Measurements from ENCODE around the gene ZBTB45. TPM values are rescaled to one million over a fixed set of nuclear protein-coding genes. Genes with fewer than 3 reads are reported as not detected.

Gene ZBTB45
- total and polyA plus RNA-seq, 2 donors (not counting 3 experiments of a cell fraction or from before 2014, with no cell fraction given), result 17.8 to 21.8 TPM

DNA sequence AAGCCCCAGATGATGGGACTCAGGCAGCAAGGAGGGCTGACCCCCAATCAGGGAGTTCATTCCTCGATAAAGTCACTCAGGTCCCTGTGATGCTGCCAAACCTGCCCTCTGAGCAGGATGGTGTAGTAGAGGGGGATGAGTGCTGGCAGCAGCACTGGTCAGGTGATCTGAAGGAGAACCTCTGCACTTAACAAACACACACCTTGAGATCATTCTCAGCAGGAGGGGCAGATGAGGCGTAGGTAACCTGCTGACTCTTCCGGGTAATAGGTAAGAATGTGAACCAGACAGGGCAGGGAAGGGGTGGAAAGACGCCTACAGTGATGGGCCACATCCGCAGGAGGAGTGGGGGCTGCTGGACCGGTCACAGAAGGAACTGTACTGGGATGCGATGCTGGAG is 40.3 kb downstream of the ZBTB45 start:
- no peaks in the 10 kb centered on the region for H4K20me1 ChIP-seq (replicated peaks; ENCODE audit: control insufficient read depth, extremely low read depth, insufficient read depth, low read length)
- intact Hi-C loops (cut with micrococcal nuclease) (no loop called here), dilution Hi-C loops (cut with MboI; ENCODE audit: extremely low pct_ligation_motif_present, low sequenced_read_pairs) (no loop called here)
- no peak overlapping the region for H3K27ac ChIP-seq (ENCODE audit: insufficient read depth, low read depth, low read length)
- H3K27me3 ChIP-seq (ENCODE audit: control insufficient read depth in 2 of 2, insufficient read depth in 2 of 2, low read length in 2 of 2), result no peaks in the 10 kb centered on the region
- H3K9me1 ChIP-seq (replicated peaks; ENCODE audit: control insufficient read depth, extremely low read depth, insufficient read depth, low read length), result no peaks in the 10 kb centered on the region
- ChIA-PET CTCF (no interaction called here), POLR2A (no interaction called here)
- no peak overlapping the region for H3K9ac ChIP-seq (replicated peaks; ENCODE audit: extremely low read depth, insufficient read depth, low read length)
- FAIRE-seq (no peak), DNase-seq (ENCODE audit: low read depth, low spot score) (no peak)
- H3K4me1 ChIP-seq (ENCODE audit: control insufficient read depth, extremely low read depth, insufficient read depth, low read length), result peaks cover 9% of the 10 kb centered on the region
- TF ChIP-seq, protein P1, sequence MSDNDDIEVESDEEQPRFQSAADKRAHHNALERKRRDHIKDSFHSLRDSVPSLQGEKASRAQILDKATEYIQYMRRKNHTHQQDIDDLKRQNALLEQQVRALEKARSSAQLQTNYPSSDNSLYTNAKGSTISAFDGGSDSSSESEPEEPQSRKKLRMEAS (IDR thresholded peaks at IDR 0.05; ENCODE audit: insufficient read depth, insufficient read length), result no peak
- TF ChIP-seq JUN (IDR thresholded peaks at IDR 0.05; ENCODE audit: borderline replicate concordance, insufficient read depth, insufficient read length, low read depth), result no peak
- TF ChIP-seq FOS (IDR thresholded peaks at IDR 0.05; ENCODE audit: borderline replicate concordance, insufficient read depth, low read length), result no peak
- TF ChIP-seq, protein P2, sequence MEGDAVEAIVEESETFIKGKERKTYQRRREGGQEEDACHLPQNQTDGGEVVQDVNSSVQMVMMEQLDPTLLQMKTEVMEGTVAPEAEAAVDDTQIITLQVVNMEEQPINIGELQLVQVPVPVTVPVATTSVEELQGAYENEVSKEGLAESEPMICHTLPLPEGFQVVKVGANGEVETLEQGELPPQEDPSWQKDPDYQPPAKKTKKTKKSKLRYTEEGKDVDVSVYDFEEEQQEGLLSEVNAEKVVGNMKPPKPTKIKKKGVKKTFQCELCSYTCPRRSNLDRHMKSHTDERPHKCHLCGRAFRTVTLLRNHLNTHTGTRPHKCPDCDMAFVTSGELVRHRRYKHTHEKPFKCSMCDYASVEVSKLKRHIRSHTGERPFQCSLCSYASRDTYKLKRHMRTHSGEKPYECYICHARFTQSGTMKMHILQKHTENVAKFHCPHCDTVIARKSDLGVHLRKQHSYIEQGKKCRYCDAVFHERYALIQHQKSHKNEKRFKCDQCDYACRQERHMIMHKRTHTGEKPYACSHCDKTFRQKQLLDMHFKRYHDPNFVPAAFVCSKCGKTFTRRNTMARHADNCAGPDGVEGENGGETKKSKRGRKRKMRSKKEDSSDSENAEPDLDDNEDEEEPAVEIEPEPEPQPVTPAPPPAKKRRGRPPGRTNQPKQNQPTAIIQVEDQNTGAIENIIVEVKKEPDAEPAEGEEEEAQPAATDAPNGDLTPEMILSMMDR (IDR thresholded peaks at IDR 0.05; ENCODE audit: extremely low read depth in 1 of 2, insufficient read depth in 1 of 2, low read depth in 1 of 2, low read length in 2 of 2), result no peak
- no peak overlapping the region for H3K4me2 ChIP-seq (ENCODE audit: insufficient read depth, low read length)
- no peak overlapping the region for H3K4me3 ChIP-seq (replicated peaks in 1 of 3; ENCODE audit: insufficient read depth in 1 of 3, low read depth in 1 of 3, low read length in 3 of 3)
- H3K79me2 ChIP-seq (ENCODE audit: control insufficient read depth, insufficient read depth, low read length), result no peaks in the 10 kb centered on the region
- no TSS peak for BruUV-seq (replicated peaks)
- no peaks in the 10 kb centered on the region for H3K36me3 ChIP-seq (ENCODE audit: control insufficient read depth in 2 of 2, extremely low read depth in 1 of 2, insufficient read depth in 2 of 2, low read length in 2 of 2)
- no peak overlapping the region for H2AFZ ChIP-seq (ENCODE audit: low read depth, low read length)
- no peaks in the 10 kb centered on the region for H3K9me3 ChIP-seq (replicated peaks; ENCODE audit: control insufficient read depth, insufficient read depth, low read length)

- Histone ChIP-seq H3K9me1 (replicated peaks; ENCODE audit: control insufficient read depth, extremely low read depth, insufficient read depth, low read length) (no peaks in the 10 kb centered on the region), H3K9me3 (replicated peaks; ENCODE audit: control insufficient read depth, insufficient read depth, low read length) (no peaks in the 10 kb centered on the region), H4K20me1 (replicated peaks; ENCODE audit: control insufficient read depth, extremely low read depth, insufficient read depth, low read length) (no peaks in the 10 kb centered on the region), H2AFZ (ENCODE audit: low read depth, low read length) (no peak overlapping the region), H3K79me2 (ENCODE audit: control insufficient read depth, insufficient read depth, low read length) (no peaks in the 10 kb centered on the region), H3K4me2 (ENCODE audit: insufficient read depth, low read length) (no peak overlapping the region), H3K27ac (ENCODE audit: insufficient read depth, low read depth, low read length) (no peak overlapping the region), H3K4me3 (replicated peaks in 1 of 3; ENCODE audit: insufficient read depth in 1 of 3, low read depth in 1 of 3, low read length in 3 of 3) (no peak overlapping the region), H3K4me1 (ENCODE audit: control insufficient read depth, extremely low read depth, insufficient read depth, low read length) (peaks cover 9% of the 10 kb centered on the region), H3K9ac (replicated peaks; ENCODE audit: extremely low read depth, insufficient read depth, low read length) (no peak overlapping the region), H3K36me3 (ENCODE audit: control insufficient read depth in 2 of 2, extremely low read depth in 1 of 2, insufficient read depth in 2 of 2, low read length in 2 of 2) (peaks cover 0 to 1% of the 10 kb centered on the region in 2 experiments), H3K27me3 (ENCODE audit: control insufficient read depth in 2 of 2, insufficient read depth in 2 of 2, low read length in 2 of 2) (no peaks in the 10 kb centered on the region)
- no peak for TF ChIP-seq JUN (IDR thresholded peaks at IDR 0.05; ENCODE audit: borderline replicate concordance, insufficient read depth, insufficient read length, low read depth)
- no peak for TF ChIP-seq POLR2AphosphoS5 (IDR thresholded peaks at IDR 0.05; ENCODE audit: insufficient read depth, low read depth, low read length)
- dilution Hi-C loops (cut with MboI; ENCODE audit: extremely low pct_ligation_motif_present, low sequenced_read_pairs) (no loop called here), intact Hi-C loops (cut with micrococcal nuclease) (no loop called here)
- BruUV-seq (replicated peaks), result no TSS peak
- no peak for DNase-seq (ENCODE audit: low read depth, low spot score)
- POLR2A ChIA-PET, result no interaction called here
- FAIRE-seq, result no peak
- CTCF ChIA-PET, result interaction anchor here (1.5 kb wide), 1 partner anchor 42 kb away, joined by 4 read pairs; the partner anchor contains the start of gene ZBTB45
Measured at GRCh38 chr19:58477871-58478270, 41.7 kb downstream of the ZBTB45 start.
